GM12864 (cell line): ENCODE measurements around the gene PER3.

Experiments
- DNase-seq: peaks from one replicate; pipeline ENCODE4 v3.0.0-alpha.2; 2011; ENCODE audit warnings: low read depth
- H3K4me3 ChIP-seq: 2 replicates; pipeline ENCODE4 v1.5.1; 2011; ENCODE audit warnings: mild to moderate bottlenecking, low read depth, low read length, control low read depth
- CTCF ChIP-seq: IDR thresholded peaks from 2 replicates; pipeline ENCODE4 v1.5.1; 2011; ENCODE audit warnings: low read depth, mild to moderate bottlenecking, moderate library complexity, low read length, control low read depth, inconsistent platforms; ENCODE audit errors: missing control alignments

The PER3 gene

DNA sequence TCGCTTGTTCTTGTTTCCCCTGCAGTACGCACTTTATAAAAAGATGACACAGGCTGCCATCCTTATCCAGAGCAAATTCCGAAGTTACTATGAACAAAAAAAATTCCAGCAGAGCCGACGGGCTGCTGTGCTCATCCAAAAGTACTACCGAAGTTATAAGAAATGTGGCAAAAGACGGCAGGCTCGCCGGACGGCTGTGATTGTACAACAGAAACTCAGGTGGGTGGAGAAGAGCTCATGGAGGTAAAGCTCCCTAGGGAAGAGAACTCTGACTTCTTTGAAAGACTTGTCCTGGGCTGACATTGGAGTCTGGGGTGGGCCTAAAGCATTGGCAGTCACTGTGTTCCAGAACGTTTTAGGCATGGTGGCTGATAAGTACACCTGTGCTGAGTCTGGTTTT lies 32.9 kb upstream of the PER3 start:
- no peak for TF ChIP-seq CTCF
- H3K4me3 ChIP-seq, result no peak overlapping the region
- DNase-seq, result no peak

- DNase-seq, result no peak
- H3K4me3 ChIP-seq, result no peak overlapping the region
- TF ChIP-seq CTCF, result peak; percentile 66
These were observed 31.3 kb upstream of the PER3 start for GRCh38 chr1:7752512-7753417.

DNA sequence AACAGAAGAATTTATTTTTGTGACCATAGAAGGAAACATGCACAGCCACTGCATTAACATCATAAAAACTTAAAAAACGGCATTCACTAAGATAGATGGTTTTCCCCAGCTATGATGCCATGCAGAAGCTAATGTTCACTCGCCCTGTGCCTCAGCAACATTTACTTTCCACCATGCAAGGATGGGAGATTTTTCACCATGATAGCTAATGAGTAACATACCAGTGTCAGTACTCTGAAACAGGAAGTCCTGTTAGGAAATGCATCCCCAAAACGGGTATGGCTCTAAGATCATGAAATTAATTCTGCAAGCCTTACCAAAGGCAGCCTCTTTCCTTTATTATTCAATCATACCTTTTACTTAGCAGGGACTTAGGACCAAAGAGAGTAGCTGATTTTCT lies 30.4 kb upstream of the PER3 start:
- H3K4me3 ChIP-seq, result no peak overlapping the region
- DNase-seq, result no peak
- no peak for TF ChIP-seq CTCF

DNA sequence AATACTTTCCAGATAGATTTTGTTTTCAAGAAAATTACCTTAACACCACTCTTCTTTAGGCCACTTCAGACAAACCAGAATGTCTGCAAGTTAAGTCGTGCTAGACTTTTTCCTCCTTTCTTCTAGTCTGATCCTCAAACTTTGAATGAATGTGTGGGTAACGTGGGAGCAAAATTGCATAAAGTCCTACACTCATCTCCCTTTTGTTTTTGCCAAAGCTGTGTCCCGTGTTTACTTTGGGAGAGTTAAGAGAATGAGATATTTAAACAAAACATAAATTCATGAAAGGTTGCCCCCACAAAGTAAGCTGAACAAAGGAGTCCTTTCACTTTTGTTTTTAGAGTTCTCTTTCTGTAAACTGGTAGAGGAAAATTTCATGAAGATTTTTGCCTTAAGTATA lies 29.9 kb upstream of the PER3 start:
- no peak for TF ChIP-seq CTCF
- H3K4me3 ChIP-seq, result no peak overlapping the region

GRCh38 chr1:7755448-7755847 lies 28.6 kb upstream of the PER3 start:
- H3K4me3 ChIP-seq, result no peak overlapping the region
- no peak for DNase-seq
- TF ChIP-seq CTCF, result peak; percentile 36

More for the DNA sequence above, 29.9 kb upstream of the PER3 start:
- DNase-seq, result no peak

DNA sequence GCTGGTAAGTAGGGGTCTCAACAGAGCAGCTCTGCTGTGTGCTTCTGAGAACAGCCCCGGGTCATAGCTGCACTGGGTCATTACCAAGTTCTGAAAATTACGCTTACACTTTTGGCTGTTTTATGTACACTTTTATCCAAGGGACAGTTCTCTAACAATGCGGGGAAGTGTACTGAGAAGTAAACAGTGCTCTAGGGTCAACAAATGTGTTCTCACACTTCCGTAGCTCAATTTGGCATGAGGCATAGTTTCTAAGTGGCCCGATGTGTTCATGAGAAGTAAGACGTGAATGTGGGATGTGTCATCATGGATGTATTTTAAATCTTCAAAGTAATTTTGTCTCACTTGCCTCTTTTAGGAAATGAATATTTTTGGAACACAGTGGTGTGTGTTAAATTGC lies 23.8 kb upstream of the PER3 start:
- H3K4me3 ChIP-seq, result no peak overlapping the region
- no peak for TF ChIP-seq CTCF
- DNase-seq, result no peak

DNA sequence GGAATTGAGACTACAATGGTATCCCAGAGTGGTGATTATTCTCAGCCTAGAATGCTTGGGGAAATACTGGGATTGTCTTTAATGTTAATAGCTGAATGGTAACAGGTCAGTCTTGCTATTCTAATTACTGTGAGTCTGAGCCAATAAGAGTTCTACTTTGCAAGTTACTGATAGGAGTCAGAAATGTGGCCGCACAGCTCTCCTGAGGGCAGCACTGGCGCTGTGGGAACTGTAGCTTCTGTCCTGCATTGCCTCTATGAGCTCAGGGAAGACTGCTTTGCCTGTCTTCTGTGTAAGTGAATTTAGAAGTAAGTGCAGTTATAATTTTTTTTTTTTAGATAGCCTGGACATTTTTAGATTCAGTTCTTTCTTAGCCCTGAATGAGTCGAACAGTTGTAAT lies 23.0 kb upstream of the PER3 start:
- no peak for DNase-seq
- no peak for TF ChIP-seq CTCF
- H3K4me3 ChIP-seq, result no peak overlapping the region
